G401 (cell line): ENCODE measurements around the gene SEBOX. TPM values are rescaled to one million over a fixed set of nuclear protein-coding genes. Genes with fewer than 3 reads are reported as not detected.
"Not testable (repeated sequence)": the region's sequence is repeated elsewhere in the genome, so short reads cannot be mapped to it uniquely, and the experiment has no call there.

Experiments
- DNase-seq: peaks from one replicate; pipeline ENCODE4 v3.0.0-alpha.2; 2015; ENCODE audit warnings: low spot score
- in situ Hi-C: cut with HindIII; loops from 2 replicates; pipeline ENCODE4 v1.10.0; 2016; ENCODE audit warnings: low sequenced_read_pairs, mixed read lengths
- total RNA-seq: library from RNA; depleted of rRNA; stranded (reverse); fragments of >200 nt; shearing (Covaris generic); gene quantifications from 2 replicates; pipeline ENCODE4 v1.2.3, GENCODE V29; 2014

SEBOX gene
- total RNA-seq, 1 experiment from 2014 or later, result not detected

DNA sequence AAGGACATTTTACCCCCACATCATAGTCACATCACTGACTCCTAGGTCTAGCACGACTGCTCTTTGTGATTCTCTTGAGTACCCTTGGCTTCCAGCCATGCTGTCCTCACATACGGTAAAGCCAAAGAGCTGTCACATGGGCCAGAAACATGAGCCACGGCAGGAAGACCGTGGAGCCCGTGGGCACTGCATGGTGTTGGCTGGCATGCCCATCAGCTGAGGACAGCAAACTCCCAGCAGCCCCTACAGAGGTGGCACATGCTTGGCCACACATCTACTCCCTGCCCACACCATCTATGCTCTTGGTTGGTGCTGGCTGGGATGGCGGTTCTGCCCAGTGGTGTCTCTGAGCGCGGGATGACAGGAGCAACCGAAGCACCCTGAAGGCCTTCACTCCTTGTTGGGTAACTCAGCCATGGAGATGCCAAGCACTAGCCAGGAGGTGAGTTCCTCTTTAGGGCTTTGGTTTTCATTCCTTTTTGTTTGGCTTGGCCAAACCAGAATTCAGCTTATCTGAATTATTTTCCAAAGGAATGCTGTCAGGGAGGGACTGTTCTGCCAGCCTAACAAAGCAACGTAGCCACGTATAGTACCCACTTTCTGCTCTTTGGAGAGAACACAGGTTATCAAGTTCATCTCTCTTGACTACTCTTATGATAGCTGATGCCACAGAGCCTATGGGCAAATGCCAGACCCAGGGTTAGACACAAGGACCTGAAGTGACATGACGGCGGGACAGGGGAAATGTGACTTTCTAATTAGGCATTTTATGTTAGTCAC lies 19.4 kb downstream of the SEBOX start:
- in situ Hi-C loops, result no loop called here
- no peak for DNase-seq

DNA sequence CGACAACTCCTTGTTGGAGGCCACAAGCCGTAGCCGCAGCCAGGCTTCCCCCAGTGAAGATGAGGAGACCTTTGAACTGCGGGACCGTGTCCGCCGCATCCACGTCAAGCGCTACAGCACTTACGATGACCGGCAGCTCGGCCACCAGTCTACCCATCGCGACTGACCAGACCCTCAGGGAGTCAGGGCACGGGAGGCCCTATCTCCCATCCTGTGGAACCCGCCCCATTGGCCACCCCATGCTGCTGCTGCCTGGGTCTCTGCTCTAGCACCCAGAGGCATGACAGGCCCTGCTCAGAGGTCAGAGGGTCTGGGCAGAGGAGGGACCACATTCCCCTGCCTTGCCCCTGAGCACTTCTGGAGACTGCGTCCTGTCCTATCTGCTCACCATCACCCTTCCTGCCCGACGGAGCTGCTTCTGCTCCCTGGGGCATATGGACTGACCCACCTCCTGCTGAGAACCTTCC lies 20.5 kb downstream of the SEBOX start:
- no peak for DNase-seq

DNA sequence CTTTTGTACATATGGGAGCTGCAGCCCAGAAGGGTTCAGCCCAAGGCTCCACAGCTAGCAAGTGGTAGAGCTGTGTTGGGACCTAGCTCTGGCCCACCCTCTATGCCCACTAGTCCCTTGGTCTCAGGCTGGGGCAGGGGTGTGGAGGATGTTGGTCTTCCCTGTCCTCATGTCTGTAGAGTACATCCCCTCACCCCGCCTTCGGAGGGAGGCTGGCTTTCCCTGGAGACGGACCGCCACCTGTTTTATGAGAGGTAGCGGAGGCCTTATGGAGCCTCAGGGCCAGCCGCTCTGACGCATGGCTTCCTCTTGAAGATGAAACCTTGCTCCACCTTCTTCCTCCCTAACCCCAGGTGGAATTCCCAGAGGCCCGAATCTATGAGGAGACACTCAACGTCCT lies 21.0 kb downstream of the SEBOX start:
- in situ Hi-C loops, result no loop called here
- no peak for DNase-seq

More for the DNA sequence above, 20.5 kb downstream of the SEBOX start:
- in situ Hi-C loops, result no loop called here

DNA sequence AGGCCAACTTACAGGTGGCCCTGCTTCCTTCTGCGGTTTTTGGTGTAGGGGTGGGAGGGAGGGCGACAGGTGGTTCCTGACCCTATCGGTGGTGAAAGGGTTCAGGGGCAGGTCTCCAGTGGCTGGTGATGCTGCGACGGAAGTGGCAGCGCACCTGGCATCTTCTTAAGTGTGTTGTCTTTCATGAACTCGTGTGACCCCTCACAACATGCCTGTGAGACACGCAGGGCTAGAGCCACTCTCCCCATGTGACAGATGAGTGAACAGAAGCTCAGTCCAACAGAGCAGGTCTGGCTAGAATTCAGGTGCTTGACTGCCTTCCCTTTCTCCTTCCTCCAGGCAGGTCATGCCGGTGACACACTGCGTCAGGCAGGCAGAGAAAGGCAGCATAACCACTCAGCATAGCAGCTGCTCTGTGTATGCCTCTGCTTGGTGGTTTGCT lies 21.5 kb downstream of the SEBOX start:
- in situ Hi-C loops, result no loop called here
- no peak for DNase-seq

DNA sequence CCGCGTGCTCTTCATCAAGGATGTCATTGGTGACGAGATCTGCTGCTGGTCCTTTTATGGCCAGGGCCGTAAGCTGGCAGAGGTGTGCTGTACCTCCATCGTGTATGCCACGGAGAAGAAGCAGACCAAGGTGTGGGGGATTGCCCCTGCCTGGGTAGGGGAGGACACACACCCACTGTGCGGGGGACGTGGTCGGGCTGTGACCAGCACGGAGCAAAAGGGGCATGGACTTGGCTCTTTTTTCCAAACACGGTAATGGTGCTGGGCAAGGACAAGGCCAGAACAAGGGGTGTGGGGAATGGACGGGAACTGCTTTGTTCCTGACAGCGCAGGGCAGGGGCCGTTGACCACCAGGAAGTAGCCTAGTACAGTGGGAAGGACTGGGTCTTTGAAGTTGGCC lies 22.7 kb downstream of the SEBOX start:
- in situ Hi-C loops, result no loop called here

DNA sequence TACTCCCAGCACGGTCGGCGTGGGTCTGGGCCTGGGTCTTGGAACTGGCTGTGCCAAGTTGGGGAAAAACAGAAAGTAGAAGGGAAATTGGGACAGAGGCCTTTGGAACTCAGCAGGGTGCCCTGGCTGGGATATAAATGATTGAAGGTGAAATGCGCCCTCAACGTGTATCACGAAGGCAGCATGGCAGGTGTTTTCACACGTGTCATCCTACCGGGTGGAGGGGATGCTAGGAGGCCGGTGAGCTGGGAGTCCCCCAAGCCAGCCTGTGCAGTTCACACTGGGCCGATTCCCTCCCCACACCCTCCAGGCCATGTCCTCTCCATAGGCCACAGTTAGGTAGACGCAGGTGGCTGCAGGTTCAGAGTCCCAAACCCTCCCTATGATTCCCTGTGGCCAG lies 23.5 kb downstream of the SEBOX start:
- in situ Hi-C loops, result no loop called here
- no peak for DNase-seq

More for the DNA sequence above, 22.7 kb downstream of the SEBOX start:
- no peak for DNase-seq

DNA sequence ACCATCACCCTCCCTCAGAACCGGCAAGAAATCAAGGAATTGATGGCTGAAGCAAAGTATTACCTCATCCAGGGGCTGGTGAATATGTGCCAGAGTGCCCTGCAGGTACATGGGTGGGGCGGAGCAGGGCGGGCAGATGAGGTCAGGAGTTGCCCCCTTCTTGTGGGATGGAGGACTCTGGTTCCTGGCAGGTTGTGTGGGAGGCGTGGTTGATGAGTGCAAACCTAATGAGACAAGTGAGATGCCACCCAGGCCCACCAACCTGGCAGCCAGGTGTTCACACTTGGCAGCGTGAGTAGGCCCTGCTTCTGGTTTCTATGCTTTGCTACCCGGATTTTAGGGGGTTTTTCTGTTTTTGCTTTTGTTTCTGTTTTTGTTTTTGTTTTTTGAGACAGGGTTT lies 24.6 kb downstream of the SEBOX start:
- in situ Hi-C loops, result no loop called here
- no peak for DNase-seq

DNA sequence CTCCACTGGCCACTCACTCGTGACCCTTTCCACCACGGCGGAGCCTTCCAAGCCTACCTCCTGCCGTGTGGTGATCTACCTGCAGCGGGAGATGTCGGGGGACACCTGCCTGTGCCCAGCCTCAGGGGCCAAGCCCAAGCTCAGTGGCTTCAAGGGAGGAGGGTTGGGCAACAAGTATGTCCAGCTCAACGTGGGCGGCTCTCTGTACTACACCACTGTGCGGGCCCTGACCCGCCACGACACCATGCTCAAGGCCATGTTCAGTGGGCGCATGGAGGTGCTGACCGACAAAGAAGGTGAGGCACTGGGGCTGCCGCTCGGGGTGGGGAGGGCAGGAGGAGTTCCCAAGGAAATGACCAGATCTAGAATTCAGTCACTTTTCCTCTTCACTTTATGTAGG lies 25.6 kb downstream of the SEBOX start:
- in situ Hi-C loops, result no loop called here
- DNase-seq, result no peak

DNA sequence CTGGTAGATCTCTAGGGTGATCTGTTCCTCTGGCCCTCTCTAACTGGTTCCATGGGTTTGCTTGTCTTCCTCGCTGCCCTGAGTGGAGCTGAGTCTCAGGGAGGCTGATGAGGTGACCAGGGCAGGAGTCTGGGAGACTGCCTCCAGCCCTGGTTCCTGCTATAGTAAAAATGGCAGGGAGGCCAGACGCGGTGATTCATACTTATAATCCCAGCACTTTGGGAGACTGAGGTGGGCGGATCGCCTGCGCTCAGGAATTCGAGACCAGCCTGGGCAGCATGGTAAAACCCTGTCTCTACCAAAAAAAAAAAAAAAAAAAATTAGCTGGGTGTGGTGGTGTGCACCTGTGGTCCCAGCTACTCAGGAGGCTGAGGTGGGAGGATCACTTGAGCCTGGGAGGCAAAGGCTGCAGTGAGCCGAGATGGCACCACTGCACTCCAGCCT lies 26.2 kb downstream of the SEBOX start:
- DNase-seq, in situ Hi-C loops: not testable (repeated sequence)

DNA sequence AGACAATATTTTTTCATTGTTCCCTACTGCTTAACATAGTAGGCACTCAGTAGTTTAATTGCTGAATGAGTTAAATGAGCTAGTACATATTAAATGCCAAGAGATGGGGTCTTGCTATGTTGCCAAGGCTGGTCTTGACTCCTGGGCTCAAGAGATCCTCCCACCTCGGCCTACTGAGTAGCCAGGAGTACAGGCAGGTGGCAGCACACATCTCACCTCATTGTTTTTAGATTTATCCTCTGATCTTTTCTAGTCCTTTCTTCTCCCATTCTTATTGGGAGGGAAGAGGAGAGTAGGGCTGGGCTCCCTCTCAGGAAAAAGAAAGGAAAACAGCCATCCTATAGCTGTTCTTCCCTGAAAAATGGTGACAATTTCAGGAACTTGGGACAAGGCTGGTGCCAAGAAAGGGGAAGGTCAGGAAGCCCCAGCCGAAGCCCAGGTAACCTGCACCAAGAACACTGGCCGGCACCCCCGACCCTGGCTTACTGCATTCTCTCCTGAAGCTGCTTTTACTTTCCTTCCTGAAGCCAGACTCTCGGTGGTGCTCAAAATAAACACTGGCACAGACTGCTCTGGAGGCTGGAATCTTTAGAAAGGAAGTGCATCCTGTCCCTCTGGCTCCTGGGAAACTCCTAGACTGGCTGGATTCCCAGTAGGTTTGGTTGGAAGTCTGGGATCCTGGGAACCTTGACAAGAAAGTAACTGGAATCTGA lies 26.8 kb downstream of the SEBOX start:
- in situ Hi-C loops, result no loop called here
- DNase-seq, result no peak

DNA sequence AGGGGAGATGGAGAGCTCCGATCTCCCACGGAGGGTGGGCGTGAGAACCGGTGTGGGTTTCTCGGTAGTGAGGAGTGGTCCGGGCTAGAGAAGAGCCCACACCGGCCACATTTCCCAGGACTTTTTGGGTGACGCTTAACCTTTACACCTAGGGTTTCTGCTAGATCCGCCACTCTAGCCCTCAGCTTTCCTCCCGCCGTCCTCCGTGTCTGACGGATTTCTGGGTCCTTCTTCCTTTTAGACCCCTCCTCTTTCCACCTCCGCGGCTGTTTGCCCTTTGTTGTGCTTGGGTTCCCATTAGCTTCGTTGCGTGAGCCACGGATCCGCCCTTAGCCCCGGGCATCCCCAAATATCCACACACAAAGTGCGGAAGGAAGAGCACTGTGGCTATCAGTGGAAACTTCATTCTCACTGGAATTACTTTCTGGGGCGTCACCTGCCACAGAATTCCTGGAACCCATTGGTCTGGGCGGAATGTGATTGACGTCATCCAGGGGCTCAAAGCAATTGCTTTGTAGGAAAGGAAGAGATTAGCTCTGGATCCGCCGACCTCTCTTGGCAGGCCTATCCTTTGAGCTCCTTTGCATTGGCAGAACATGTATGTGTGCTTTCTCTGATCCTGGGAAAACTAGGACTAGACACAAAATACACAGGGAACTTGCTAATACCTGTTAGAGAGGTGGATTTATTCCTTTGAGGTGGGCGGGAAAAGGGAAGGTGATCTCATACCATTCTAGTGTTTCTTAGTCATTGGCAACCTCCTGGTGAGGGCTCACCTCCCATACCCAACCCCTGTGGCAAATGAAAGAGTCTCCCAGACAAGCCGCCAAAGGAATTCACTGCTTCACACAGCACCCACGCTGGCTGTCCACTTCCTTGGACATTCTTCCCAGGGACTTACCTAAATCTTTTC lies 28.8 kb downstream of the SEBOX start:
- in situ Hi-C loops, result no loop called here
- DNase-seq, result peak; percentile 60

DNA sequence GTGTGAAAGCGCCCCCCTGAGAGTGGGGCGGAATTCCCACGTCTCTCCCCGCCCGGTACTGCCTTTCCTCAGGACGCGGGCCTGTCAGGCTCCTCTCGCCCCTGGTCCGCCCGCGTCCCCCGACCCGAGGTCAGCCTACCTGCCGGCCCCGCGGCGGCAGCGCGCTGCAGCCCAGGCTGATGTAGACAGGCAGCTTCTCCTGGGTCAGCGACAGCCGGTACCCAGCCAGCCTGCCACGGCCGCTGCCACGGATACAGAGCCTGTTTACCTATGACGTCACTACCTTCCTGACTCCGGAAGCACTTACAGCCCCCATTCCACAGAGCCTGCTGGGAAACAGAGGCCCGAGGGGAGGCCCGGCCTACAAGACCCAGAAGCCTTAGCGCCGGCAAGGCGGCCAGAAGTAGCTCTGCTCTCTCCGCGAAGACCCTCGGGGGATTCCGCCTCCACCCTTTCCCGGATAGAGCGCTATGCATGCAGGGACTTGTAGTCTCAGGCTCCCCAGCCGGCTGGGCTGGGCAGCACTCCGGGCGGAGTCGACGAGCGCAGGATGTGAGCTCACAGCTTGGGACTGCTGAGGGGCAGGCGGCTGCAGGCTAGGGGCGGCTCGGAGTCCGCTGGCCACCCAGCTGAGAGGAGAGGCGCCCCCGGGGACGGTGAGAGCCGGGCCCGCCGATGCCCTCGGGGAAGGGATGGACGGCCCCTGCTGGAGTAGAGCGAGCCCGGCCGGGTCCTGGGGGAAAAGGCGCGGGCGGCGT lies 29.6 kb downstream of the SEBOX start, which contains the start of the genes IFT20 and TNFAIP1:
TSS of gene IFT20 (minus strand) at position 272 of the 758 bp plus-strand sequence. CDS start 3,487 bp downstream, outside the sequence.
TSS of gene TNFAIP1 (plus strand) at position 561 of the 758 bp plus-strand sequence. CDS start 3,761 bp downstream, outside the sequence.
- in situ Hi-C loops, result no loop called here
- peak; percentile 100 for DNase-seq

DNA sequence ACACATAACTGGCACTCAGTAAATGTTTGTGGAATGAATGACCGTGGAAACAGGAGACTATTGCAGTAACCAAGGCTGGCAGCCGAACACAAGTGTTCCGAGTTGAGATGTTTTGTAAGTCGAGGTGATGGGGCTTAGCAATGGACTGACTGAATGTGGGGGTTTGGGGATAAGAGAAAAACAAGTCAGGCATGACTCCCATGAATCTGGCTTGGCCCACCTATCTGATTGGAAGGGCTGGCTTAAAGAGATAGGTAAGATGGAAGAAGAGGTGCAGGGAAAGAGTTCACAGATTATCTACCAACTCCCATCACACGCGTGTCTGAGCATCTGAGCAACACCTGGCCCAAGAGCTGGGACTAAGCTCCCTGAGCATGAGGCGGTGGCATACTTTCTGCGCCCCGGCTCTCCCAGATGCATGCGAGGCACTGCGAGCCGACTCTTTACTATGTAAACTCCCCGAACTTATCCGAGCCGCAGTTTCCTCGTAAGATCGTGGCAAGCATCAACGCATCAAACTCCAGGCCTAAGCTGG lies 30.3 kb downstream of the SEBOX start:
- in situ Hi-C loops, result no loop called here
- no peak for DNase-seq

DNA sequence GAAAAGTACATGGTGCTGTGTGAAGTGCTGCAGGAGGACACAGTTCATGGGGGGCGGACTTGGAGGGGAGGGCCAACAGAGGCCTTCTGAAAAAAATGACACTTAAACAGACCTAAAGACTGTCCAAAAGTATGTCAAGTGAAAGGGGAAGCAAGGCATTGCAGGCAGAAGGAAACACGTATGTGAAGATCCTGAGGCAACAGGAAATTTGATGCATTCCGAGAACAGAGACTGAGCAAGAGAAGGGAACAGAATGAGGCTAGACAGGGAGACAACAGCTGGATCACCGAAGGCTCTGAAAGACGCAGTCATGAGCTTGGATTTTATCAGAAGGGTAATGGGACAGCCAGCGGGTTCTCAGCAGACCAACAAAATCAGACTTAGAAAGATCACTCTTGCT lies 30.8 kb downstream of the SEBOX start:
- no peak for DNase-seq
- in situ Hi-C loops, result no loop called here

DNA sequence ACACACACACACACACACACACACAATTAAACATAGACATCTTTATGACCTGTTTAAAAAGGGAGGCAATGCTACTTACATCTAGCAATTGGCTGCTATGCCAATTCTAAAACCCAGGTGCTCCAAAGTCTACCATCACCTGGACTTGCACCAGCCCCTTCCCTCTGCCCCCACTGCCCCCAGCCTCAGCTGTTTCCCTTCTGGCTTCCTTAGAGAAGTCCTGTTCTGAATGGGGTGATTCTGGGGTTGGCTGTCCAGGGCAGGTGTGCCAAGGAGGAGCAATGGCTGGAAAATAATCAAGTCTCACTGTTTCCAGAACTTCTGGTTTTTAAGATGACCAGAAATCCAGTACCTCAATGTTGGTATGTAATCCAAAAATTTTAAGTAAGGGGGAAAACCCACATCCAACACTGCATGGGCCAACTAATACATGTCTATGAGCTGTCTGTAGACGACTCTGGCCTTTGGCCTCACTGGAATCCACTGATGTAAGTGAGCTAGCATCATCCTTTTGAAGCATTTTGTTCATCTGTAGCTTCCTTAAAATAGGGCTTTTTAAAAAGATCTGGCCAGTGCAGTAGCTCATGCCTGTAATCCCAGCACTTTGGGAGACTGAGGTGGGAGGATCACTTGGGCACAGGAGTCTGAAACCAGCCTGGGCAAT lies 31.8 kb downstream of the SEBOX start:
- in situ Hi-C loops, result no loop called here
- no peak for DNase-seq

DNA sequence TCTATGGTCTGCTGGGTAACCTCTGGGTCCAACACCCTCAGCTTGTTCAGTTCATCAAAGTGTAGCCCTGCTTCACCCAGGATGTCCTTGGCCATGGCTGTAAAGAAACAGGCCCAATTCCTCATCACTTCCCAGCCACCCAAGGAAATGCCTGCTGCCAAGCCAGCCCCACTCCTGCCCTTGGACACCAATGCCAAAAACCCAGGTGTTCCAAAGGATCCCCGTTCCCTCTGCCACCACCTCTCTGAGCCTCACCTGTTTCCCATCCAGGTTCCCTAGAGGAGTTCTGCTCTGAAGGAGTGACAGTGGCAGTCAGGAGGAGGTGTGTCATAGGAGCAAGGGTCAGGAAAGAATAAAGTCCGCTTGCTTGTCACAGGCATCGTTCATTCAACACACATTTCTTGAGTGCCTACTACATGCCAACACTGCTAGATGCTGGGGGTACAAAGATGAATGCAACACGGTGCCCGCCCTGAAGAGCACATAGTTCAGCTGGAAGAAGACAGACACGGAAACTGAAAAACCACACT lies 33.0 kb downstream of the SEBOX start:
- no peak for DNase-seq
- in situ Hi-C loops, result no loop called here

DNA sequence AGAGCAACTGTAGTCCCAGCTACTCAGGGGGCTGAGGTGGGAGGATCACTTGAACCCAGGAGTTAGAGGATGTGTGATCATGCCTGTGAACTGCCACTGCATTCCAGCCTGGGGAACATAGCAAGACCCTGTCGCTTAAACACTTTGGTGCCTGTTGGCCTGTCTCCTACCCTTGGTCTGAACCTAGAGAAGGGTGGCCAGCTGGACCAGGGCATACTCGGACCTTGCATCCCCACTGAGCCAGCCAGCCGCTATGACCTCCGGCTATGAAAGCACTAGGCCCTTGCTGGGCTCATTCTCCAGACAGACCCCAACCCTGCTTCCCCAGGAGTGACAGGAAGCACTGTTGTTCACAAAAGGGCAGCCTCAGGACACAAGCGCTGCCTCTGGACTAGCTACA lies 34.3 kb downstream of the SEBOX start:
- in situ Hi-C loops, result no loop called here
- DNase-seq, result no peak

DNA sequence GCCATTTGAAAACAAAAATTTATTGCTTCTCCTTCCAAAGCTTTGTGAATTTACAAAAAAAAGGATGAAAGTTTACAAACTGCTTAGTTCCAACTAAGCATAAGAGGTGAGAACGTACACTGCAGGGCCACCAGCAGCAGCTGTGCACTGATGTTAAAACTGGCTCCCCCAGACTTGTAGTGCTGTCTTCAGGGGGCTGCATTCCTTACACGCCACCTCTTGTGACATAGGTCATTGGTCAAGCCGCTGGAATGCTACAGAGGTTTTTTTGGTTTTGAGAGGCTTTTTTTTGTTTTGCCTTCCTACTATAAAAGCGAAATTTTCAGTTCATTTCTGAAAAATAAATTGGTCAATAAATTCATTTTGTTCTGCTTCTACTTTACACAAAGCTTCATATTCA lies 36.7 kb downstream of the SEBOX start:
- in situ Hi-C loops, result no loop called here

More for the DNA sequence above, 36.7 kb downstream of the SEBOX start:
- no peak for DNase-seq
